Aorta (tissue), 5 donors: ENCODE data around the gene PLA2G2D. TPM values are rescaled to one million over a fixed set of nuclear protein-coding genes. Genes with fewer than 3 reads are reported as not detected.

Experiments used
- ATAC-seq: fragments of 200-7000 bp; cut with Tn5 transposase; one replicate; pipeline ENCODE4 v1.9.1; 2022; ENCODE audit warnings: moderate library complexity; ENCODE audit not compliant: low FRiP score
- DNase-seq, 2 donors: peaks; one replicate each; pipeline ENCODE4 v3.0.0-alpha.2; 2020
- H3K27ac ChIP-seq, 2 donors: one replicate each; pipeline ENCODE4 v1.5.1; 2013; ENCODE audit warnings: low read length in 2 of 2, mild to moderate bottlenecking in 2 of 2, moderate library complexity in 2 of 2, control low read depth in 1 of 2, inconsistent platforms in 1 of 2, low read depth in 1 of 2
- H3K27me3 ChIP-seq, 2 donors: one replicate each; pipeline ENCODE4 v1.6.1; 2013; ENCODE audit warnings: control low read depth in 1 of 2, low read length in 1 of 2, mild to moderate bottlenecking in 1 of 2, moderate library complexity in 1 of 2; ENCODE audit not compliant: insufficient read depth in 2 of 2, control insufficient read depth in 1 of 2
- H3K36me3 ChIP-seq, 2 donors: one replicate each; pipeline ENCODE4 v1.6.1; 2013; ENCODE audit warnings: control low read depth in 1 of 2, low read length in 1 of 2, mild to moderate bottlenecking in 1 of 2; ENCODE audit not compliant: insufficient read depth in 2 of 2, control insufficient read depth in 1 of 2
- H3K4me1 ChIP-seq, 2 donors: one replicate each; pipeline ENCODE4 v1.6.1; 2013; ENCODE audit warnings: low read length in 2 of 2, control low read depth in 1 of 2, mild to moderate bottlenecking in 1 of 2, moderate library complexity in 1 of 2; ENCODE audit not compliant: insufficient read depth in 2 of 2, control insufficient read depth in 1 of 2
- H3K4me3 ChIP-seq, 2 donors: one replicate each; pipeline ENCODE4 v1.5.1; 2013; ENCODE audit warnings: low read length in 2 of 2, control low read depth in 1 of 2, mild to moderate bottlenecking in 1 of 2
- H3K9me3 ChIP-seq: one replicate; pipeline ENCODE4 v1.6.1; 2013; ENCODE audit warnings: mild to moderate bottlenecking, low read length; ENCODE audit not compliant: control insufficient read depth
- WGBS, 2 donors: extraction: QIAGEN DNeasy Blood & Tissue Kit; methylation state at CpG; one replicate each; pipeline ENCODE4 v1.1.7; 2013; 5-methylcytosine and 5-hydroxymethylcytosine counted together
- intact Hi-C, 2 donors: fragments of 100-400 bp; cut with DNase I; formaldehyde crosslinking; loops; one replicate each; pipeline versions ENCODE4 v1.14.2 to v1.15.0; 2022
- polyA plus RNA-seq, 2 donors: library from polyadenylated mRNA; stranded (reverse); fragments of 200-250 nt; gene quantifications; one replicate each; pipeline ENCODE4 v1.2.3, GENCODE V29; 2013
- total RNA-seq, 2 donors: library from RNA; stranded (reverse); fragmentation: NEBNext Ultra II Directional; extraction: Animal tissue kit (Norgen Biotek cat#: 25700); gene quantifications; one replicate each; pipeline ENCODE4 v1.2.1, GENCODE V29; 2021
- donor health status: healthy with polysubstance abuse.
- donor health status: Bipolar disorder and iron deficiency.
- donor health status: DM: no; HTN: no; CAD: no.
- donor health status: DM: no; HTN: no; CAD: no.
- donor health status: DM: yes; HTN: yes; CAD: no.

The PLA2G2D gene
- total and polyA plus RNA-seq, 4 donors, result 0.33 TPM; not detected in 3

DNA sequence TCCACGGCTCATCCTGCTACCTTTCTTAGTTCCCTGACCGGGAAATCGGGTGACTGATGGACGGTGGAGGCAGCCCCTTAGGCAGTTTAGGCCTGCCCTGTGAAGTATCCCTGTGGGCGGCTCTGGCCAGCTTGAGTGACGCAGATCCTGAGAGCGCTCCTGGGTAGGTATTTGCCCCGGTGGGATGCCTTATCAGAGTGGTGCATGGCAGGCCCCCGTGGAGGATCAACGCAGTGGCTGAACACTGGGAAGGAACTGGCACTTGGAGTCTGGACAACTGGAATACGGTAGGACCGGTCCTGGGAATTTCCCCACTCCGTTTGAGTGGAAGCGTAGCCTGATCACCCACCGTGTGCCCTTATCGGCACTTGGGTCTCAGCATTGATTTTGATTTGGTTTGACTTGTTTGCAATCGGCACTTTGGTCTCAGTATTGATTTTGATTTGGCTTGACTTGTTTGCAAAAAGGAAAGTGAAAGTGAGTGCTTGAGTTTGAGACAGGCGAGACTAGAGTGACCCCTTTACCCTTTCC lies 35.0 kb upstream of the PLA2G2D start:
- no peaks in the 10 kb centered on the region for H3K36me3 ChIP-seq
- WGBS, 2 donors, result 77 to 78% methylated on average over 18 of the region's 18 CpGs
- peaks cover 5% of the 10 kb centered on the region for H3K9me3 ChIP-seq
- H3K27ac ChIP-seq, result no peak overlapping the region
- intact Hi-C loops, result loop anchor here (10.0 kb wide), 1 partner anchor 490 kb away; the partner anchor contains the start of gene HTR6 (in 2 of the 2)
- peak in 1 of 2 donors; percentile 51 for DNase-seq
- no peaks in the 10 kb centered on the region for H3K27me3 ChIP-seq
- no peak for ATAC-seq
- H3K4me1 ChIP-seq, result no peaks in the 10 kb centered on the region
- H3K4me3 ChIP-seq, result no peak overlapping the region

DNA sequence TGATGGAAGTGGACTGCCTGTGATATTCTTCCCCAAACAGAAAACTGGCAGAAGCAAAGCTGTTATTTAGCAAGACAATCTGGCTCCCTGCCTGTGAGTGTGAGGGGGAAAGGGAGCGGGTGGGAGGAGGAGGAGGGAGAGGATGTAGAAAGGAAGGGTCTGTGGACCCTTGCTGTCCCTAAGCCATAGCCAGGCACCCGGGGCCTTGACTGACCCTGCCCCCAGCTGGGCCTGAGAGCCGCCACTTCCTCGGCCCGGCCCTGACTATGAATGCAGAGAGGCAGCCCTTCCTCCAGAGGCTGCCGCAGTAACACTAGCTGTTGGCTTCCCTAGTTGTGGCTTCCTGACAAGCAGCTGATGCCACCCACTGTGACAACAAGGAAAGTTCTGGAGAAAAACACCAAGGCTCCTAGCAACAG lies 33.7 kb upstream of the PLA2G2D start:
- Histone ChIP-seq H3K27me3 (no peaks in the 10 kb centered on the region), H3K4me3 (no peak overlapping the region), H3K36me3 (no peaks in the 10 kb centered on the region), H3K9me3 (peaks cover 1% of the 10 kb centered on the region), H3K27ac (no peak overlapping the region), H3K4me1 (no peaks in the 10 kb centered on the region)
- intact Hi-C loops, result loop anchor here (1.0 to 10.0 kb wide), 4 partner anchors 178 to 488 kb away; partner anchors contain the start of gene HTR6 (in 2 of the 2)
- DNase-seq (peak; percentile 73 to 80), ATAC-seq (peak; percentile 45)
- 71 to 80% methylated on average over 6 of the region's 6 CpGs for WGBS, 2 donors

DNA sequence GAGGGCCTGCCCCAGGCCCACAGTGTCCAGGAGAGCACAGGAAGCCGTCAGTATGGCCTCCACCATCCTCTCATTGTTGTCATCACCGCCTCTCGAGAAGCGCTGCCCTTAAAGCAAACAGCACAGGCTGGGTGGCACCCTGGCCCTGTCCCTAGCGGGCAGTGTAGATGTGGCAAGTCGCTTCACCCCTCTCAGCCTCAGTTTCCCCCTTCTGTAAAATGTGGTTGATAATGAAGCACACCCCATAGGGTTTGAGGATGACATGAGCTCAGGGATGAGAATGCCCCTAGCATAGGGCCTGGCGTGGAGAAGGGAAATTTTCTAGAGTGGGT lies 33.2 kb upstream of the PLA2G2D start:
- DNase-seq (no peak), ATAC-seq (peak; percentile 12)
- Histone ChIP-seq H3K4me3 (no peak overlapping the region), H3K9me3 (no peaks in the 10 kb centered on the region), H3K27me3 (no peaks in the 10 kb centered on the region), H3K4me1 (no peaks in the 10 kb centered on the region), H3K36me3 (no peaks in the 10 kb centered on the region), H3K27ac (no peak overlapping the region)
- intact Hi-C loops, result loop anchor here (1.0 to 10.0 kb wide), 4 partner anchors 178 to 488 kb away; partner anchors contain the start of gene HTR6 (in 2 of the 2)
- WGBS, 2 donors, result 46 to 53% methylated on average over 7 of the region's 7 CpGs

DNA sequence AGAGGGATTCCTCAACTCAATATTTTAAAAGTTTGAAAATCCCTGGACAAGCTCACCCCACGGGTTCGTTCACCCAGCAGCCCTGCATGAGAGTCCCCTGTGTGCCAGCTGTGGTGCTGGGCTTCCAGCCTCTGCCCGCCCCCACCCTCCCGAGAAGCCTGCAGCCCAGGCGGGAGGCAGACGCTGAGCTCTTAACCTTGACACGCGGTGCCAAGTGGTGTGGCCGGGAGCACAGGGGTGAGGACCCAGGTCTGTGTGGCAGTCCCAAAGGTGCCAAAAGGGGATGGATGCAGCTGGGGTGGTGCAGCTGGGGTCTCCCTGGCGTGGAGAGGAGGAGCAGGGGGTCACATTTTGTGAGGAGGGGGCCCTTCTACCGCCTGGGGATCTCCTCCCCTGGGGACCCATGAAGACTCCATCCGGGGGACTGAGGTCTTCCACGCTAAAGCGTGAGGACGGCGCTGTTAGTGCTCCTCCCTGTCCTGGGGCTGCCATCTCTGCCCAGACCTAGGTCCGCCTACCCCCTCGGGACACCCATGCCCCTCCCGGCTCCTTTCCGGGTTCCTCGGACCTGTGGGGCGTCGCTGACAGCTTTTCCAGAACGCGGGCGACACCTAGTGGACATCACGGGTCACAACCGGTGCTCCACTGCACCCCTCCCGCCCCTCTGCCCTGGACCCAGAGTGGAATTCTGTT lies 32.7 kb upstream of the PLA2G2D start:
- H3K36me3 ChIP-seq, result no peaks in the 10 kb centered on the region
- no peaks in the 10 kb centered on the region for H3K9me3 ChIP-seq
- WGBS, 2 donors, result 1 to 2% methylated on average over 28 to 29 of the region's 29 CpGs
- H3K4me3 ChIP-seq, result no peak overlapping the region
- H3K27ac ChIP-seq, result no peak overlapping the region
- no peaks in the 10 kb centered on the region for H3K27me3 ChIP-seq
- DNase-seq (peak; percentile 91 to 94), ATAC-seq (peak; percentile 93)
- intact Hi-C loops, result loop anchor here (1.0 to 10.0 kb wide), 4 partner anchors 177 to 487 kb away; partner anchors contain the start of gene HTR6 (in 2 of the 2)
- no peaks in the 10 kb centered on the region for H3K4me1 ChIP-seq

DNA sequence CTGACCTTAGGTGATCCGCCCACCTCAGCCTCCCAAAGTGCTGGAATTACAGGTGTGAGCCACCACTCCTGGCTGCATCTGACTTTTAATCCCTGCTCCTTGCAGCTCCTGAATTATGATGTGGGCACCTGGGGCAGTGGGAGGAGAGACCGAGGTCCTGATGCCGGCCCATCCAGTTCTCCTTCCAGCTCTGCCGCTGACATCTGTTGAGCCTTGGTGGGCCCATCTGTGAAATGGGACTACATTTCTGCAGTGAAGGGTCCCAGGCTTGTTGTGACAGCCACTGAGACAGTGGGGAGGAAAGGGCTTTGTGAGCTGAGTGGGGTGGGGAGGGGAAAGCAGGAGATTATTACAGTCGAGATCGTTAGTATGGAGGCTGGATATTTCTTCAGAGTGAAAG lies 31.6 kb upstream of the PLA2G2D start:
- no peak overlapping the region for H3K4me3 ChIP-seq
- no peaks in the 10 kb centered on the region for H3K4me1 ChIP-seq
- WGBS, 2 donors, result 86 to 94% methylated on average over 6 of the region's 6 CpGs
- ATAC-seq, result no peak
- no peaks in the 10 kb centered on the region for H3K36me3 ChIP-seq
- peak in 1 of 2 donors; percentile 46 for DNase-seq
- no peaks in the 10 kb centered on the region for H3K27me3 ChIP-seq
- H3K9me3 ChIP-seq, result no peaks in the 10 kb centered on the region
- no peak overlapping the region for H3K27ac ChIP-seq
- intact Hi-C loops, result loop anchor here (10.0 kb wide), 1 partner anchor 486 kb away; the partner anchor contains the start of gene HTR6 (in 2 of the 2)

DNA sequence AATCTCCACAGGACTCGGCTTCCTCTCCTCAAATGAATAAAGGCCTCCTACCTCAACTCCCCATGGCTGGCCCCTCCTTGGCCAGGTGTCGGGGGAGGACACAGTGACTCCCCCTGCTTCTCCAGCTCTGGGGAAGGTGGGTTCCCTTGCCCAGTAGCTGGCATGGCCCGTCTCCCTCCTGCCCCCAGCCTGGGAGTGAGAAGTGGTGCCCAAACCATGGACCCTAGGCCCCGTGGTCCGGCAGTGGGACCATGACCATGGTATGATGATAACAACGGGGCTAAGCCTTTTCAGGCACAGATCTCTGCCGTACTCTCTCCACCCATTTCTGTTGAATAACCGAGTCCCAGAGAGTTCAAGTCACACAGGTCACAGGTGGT lies 31.0 kb upstream of the PLA2G2D start:
- Histone ChIP-seq H3K4me1 (no peaks in the 10 kb centered on the region), H3K9me3 (no peaks in the 10 kb centered on the region), H3K27ac (no peak overlapping the region), H3K27me3 (no peaks in the 10 kb centered on the region), H3K4me3 (no peak overlapping the region), H3K36me3 (no peaks in the 10 kb centered on the region)
- WGBS, 2 donors, result 91 to 96% methylated on average over 8 of the region's 8 CpGs
- no peak for ATAC-seq
- intact Hi-C loops, result loop anchor here (10.0 kb wide), 1 partner anchor 486 kb away; the partner anchor contains the start of gene HTR6 (in 2 of the 2)
- peak in 1 of 2 donors; percentile 12 for DNase-seq

DNA sequence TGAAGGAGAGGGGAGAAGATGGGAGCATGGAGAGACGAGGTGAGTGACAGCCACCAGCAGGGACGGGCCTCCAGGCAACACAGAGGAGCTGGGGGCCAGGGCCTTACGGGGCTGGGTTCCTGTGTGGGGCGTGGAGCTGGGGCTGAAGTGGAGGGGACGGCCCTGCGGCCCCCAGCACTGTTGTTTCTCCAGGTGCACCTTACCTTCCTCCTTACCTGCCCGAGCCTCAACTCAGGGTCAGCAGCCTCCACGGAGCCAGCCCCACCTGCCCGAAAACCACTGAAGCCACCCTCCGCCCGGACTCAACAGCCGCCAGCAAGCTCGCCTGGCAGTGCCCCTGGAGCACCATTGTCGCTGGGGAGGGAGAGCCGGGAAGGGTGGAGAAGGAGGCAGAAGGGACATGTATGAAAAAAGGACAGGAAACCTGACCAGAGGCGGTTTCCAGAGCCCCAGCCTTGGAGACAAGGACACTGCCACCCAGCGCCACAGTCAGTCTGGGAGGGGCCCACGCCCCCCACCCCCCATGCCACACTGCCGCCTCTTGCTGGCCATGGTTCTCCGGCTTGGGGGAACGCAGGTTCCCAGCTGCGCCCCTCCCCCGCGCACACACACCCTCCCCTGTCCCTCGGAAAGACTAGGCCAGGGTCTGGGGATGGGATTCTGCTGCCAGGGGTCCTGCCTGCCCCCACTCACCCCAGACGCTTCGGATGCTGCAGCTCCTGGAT lies 30.4 kb upstream of the PLA2G2D start:
- 87 to 89% methylated on average over 25 to 27 of the region's 27 CpGs for WGBS, 2 donors
- intact Hi-C loops, result loop anchor here (10.0 kb wide), 1 partner anchor 485 kb away; the partner anchor contains the start of gene HTR6 (in 2 of the 2)
- ATAC-seq (no peak), DNase-seq (peak in 1 of 2 donors; percentile 71)
- Histone ChIP-seq H3K36me3 (no peaks in the 10 kb centered on the region), H3K27ac (no peak overlapping the region), H3K4me1 (no peaks in the 10 kb centered on the region), H3K4me3 (no peak overlapping the region), H3K9me3 (no peaks in the 10 kb centered on the region), H3K27me3 (no peaks in the 10 kb centered on the region)

DNA sequence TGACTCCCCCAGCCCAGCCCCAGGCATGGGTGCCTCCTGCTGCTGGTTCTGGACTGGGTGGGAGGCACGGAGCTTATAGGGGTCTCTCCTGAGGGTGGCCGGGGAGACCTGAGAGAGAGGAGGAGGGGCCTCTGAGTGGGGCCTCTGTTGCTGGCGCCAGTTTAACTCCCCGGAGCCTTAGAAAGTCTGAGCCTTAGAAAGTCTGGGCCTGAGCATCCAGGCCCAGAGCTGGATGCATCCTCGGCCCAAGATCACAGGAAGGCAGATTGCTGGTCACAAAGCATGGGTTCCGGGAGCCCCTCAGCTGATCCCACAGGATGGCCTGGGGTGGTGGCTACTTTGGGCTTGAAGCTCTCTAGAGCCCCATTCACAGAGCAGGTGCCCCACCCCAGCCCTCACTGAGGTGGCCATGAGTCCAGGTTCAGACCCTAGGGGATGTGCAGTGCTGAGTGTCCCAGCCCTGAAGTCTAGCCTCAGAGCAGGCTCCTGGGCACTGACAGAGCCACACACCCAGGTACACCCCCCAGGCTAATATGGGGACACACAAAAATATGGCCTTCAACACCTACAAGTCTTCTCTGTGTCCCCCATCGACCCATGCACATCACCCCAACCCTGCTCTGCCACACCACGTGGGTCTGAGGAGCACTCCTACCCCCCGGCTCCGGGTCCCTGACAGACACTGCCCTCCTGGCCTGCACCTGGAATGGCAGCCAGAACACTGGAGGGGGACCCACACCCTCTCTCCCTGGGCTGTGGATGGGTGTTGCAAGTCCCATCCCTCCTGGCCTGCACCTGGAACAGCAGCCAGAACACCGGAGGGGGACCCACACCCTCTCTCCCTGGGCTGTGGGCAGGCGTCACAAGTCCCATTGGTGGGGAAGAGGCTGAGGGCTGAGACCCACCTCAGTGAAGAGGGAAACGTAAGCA lies 29.5 kb upstream of the PLA2G2D start:
- H3K27me3 ChIP-seq, result no peaks in the 10 kb centered on the region
- no peaks in the 10 kb centered on the region for H3K9me3 ChIP-seq
- intact Hi-C loops, result no loop called here
- 86 to 91% methylated on average over 13 of the region's 13 CpGs for WGBS, 2 donors
- no peak overlapping the region for H3K4me3 ChIP-seq
- DNase-seq (peak in 1 of 2 donors; percentile 57), ATAC-seq (no peak)
- no peaks in the 10 kb centered on the region for H3K36me3 ChIP-seq
- no peak overlapping the region for H3K27ac ChIP-seq
- no peaks in the 10 kb centered on the region for H3K4me1 ChIP-seq
